Fibroblast of the aortic adventitia (primary cell): ENCODE results near the gene NKD1. TPM values are rescaled to one million over a fixed set of nuclear protein-coding genes. Genes with fewer than 3 reads are reported as not detected.

Experiments
- DNase-seq: peaks from one replicate; pipeline ENCODE4 v3.0.0-alpha.2; 2010; ENCODE audit warnings: low read depth
- H3K4me3 ChIP-seq: 2 replicates; pipeline ENCODE4 v1.5.1; 2011; ENCODE audit warnings: low read depth, mild to moderate bottlenecking, control low read depth, low read length, moderate library complexity
- total RNA-seq: library from RNA; depleted of rRNA; stranded (reverse); fragments of >200 nt; gene quantifications from 2 replicates; pipeline ENCODE4 v1.2.3, GENCODE V29; 2012; ENCODE audit warnings: low replicate concordance
- TF ChIP-seq, protein P1 (sequence below): IDR thresholded peaks from 2 replicates; pipeline ENCODE4 v1.5.1; 2011; ENCODE audit warnings: mild to moderate bottlenecking, low read length, control low read depth, inconsistent platforms; ENCODE audit not compliant: insufficient read depth

Gene NKD1
- total RNA-seq, 1 donor, result 0.09 TPM

DNA sequence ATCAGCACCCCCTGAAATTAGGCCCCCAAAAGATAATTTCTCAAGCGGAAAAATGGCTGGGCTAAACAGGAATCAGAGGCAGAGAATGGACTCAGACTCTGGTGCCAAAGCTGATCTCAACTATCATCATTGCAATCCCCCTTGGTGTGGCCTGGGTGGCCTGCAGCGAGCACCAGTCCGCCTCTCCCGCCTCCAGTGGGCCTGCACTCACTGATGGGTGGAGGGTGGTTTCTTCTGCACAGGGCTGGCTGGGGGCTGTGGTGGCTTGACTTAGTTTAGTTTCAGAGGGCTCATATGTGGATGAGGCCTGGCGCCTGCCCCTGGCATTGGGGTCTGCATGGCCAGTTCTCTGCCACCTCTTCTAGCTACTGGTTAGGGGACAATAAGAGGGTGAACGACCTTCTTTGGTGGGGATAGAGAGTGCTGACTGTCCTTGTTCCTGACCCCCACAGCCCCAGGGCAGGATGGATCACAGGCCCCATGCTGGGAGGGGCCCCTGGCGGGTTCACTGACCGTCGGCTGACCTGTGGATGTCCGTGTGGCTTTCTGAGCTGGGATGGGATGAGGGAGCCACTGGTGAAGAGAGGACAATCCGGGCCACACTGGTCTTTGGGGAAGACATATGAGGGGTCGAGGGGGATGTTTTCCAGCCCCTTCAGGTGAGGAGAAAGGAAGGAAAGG, 70.2 kb downstream of the NKD1 start:
- TF ChIP-seq, protein P1, sequence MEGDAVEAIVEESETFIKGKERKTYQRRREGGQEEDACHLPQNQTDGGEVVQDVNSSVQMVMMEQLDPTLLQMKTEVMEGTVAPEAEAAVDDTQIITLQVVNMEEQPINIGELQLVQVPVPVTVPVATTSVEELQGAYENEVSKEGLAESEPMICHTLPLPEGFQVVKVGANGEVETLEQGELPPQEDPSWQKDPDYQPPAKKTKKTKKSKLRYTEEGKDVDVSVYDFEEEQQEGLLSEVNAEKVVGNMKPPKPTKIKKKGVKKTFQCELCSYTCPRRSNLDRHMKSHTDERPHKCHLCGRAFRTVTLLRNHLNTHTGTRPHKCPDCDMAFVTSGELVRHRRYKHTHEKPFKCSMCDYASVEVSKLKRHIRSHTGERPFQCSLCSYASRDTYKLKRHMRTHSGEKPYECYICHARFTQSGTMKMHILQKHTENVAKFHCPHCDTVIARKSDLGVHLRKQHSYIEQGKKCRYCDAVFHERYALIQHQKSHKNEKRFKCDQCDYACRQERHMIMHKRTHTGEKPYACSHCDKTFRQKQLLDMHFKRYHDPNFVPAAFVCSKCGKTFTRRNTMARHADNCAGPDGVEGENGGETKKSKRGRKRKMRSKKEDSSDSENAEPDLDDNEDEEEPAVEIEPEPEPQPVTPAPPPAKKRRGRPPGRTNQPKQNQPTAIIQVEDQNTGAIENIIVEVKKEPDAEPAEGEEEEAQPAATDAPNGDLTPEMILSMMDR, result no peak

DNA sequence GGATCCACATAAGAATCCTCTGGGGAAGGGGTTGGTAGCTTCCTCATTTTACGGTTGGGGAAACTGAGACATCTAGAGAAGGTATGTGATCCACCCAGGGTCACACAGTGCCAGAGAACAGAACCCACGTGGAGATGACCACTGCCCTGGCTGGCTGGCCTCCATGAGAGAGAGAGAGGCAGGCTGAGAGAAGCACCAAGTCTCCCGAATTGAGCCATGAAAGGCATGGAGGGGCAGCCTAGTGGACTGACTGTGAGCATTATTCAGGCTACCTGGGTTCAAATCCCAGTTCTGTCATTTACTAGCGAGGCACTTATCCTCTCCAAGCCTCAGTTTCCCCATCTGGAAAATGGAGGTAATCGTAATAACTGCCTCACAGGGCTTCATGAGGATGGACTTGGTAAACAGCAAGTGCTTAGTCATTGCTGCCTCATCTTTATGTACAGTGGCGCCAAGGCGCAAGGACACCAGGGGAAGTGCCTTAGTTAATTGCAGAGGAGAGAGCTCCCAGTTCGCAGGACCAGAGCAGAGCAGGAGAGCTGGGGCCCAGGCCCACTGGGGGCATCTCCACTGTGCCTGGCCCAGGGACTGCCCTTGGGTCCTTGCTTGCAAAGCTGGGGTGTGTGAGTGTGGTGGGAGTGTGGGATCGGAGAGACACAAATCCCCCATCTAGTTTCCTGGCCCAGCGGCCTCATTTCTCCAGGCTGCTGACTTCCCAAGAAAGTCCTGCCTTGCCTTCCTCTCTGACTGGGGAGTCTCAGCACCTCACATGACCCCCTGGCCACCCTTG, 71.7 kb downstream of the NKD1 start:
- H3K4me3 ChIP-seq, result no peak overlapping the region
- DNase-seq, result no peak
- TF ChIP-seq, protein P1, result no peak

More for the DNA sequence above, 70.2 kb downstream of the NKD1 start:
- no peak overlapping the region for H3K4me3 ChIP-seq
- no peak for DNase-seq

DNA sequence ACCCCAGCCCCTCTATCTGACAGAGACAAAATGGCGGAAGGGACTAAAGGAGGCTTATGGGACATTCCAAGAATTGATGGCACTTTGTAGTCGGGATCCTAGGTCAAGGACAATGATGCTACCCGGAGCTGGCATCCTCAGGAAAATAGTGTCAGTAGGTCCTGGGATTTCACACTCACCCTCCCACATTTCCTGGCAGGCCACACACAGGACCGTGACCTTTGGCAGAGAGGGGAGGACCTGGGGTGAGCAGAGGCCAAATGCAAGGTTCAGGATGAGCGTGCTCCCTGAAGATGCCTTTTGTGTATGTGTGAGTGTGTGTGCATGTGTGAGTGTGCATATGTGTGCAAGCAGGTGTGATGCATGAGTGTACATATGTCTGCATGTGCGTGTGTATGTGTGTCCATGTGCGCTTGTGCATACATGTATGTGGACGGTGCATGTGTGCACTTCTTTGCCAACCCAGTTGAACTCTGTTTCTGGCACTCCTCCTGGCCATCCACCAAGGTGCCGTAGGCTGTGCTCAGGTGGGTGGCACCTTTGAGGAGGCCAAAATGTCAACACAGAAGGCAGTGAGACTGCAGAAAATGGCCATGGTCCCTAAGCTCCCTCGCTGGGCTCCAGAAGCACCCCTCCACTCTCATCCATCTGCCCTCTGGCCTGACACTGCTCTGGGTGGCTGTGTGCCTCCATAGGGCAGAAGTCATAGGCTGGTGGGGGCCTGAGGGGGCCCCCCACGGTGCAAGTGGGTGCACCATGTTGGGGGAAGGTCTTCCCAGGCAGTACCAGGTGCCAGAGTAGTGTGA, 72.7 kb downstream of the NKD1 start:
- no peak for DNase-seq
- TF ChIP-seq, protein P1, result no peak

DNA sequence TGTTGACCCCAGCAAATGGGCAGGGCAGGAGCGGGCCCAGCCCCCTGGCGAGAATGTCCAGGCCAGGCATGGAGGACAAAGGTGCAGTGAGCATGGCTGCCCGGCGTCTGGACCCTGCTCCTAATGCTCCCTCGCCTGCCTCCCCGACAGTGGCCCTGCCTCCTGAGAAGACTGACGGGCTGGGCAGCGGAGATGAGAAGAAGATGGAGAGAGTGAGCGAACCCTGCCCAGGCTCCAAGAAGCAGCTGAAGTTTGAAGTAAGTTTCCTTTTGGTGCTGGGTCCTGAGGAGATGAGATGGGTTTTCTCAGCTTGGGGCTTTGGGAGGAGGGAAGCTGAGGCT, 73.2 kb downstream of the NKD1 start:
- no peak for DNase-seq
- no peak overlapping the region for H3K4me3 ChIP-seq
- TF ChIP-seq, protein P1, result no peak

More for the DNA sequence above, 72.7 kb downstream of the NKD1 start:
- H3K4me3 ChIP-seq, result no peak overlapping the region

DNA sequence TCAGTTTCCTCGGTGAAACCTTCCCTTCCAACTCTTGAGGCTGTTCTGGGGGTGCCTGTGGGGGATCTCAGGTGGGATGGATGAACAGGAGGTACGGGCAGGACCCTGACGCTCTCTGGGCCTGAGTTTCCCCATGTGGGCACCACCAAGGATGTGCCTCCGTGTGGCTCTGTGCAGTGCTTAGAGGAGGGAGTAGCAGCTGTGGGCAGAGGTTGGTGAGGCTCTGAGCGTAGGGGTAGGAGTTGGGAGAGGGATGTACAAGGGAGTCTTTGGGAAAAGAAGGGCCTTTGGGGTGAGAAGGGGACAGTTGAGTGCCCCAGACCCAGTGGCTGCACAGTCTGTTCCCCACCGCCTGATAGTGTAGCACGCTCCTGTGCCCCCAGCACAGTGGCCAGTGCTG, 73.8 kb downstream of the NKD1 start:
- no peak overlapping the region for H3K4me3 ChIP-seq
- TF ChIP-seq, protein P1, result no peak
- no peak for DNase-seq

DNA sequence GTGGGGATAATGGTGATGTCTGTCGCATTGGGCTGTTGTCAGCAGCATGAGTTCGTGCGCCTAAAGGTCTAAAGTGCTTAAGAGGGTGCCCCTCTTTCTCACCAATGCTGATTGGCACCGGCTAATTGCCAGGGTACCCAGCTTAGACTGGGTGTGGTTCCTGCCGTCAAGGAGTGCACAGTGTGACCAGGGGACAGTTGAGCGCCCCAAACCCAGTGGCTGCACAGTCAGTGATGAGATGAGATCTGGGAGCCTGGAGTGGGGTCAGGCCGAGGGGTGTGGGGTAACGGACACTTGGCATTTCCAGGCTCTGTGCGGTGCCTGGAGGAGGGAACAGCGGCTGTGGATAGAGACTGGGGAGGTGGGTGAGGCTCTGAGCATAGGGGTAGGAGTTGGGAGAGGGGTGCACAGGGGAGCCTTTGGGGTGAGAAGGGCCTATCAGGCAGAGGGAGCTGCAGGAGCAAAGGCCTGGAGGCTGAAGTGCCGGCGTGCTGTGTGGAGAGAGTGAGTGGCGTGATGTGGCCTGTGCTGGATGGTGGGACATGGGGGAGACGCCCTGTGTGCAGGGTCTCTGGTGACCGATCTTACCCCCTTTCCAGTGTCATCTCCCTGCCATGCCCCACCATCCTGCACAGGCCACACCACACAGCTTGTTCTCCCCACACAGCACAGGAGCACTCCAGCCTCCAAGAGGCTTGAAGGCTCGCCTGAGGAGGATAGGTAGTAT, 74.6 kb downstream of the NKD1 start:
- H3K4me3 ChIP-seq, result no peak overlapping the region
- TF ChIP-seq, protein P1, result no peak
- no peak for DNase-seq
